ENCODE results near the gene PRR36. TPM values are rescaled to one million over a fixed set of nuclear protein-coding genes. Genes with fewer than 3 reads are reported as not detected.
A peak's percentile ranks its signal among the peaks of the same experiment; 100 is the strongest.
"Not testable (repeated sequence)": the region's sequence is repeated elsewhere in the genome, so short reads cannot be mapped to it uniquely, and the experiment has no call there.

The PRR36 gene
- total and polyA plus RNA-seq, 8 donors = 1.2 to 13.4 (median 9.9) TPM

GRCh38 chr19:7897292-7897691, 23.1 kb upstream of the PRR36 start:
- ATAC-seq = peak; percentile 15
- H3K27ac ChIP-seq = no peak overlapping the region
- no peak overlapping the region for H3K4me3 ChIP-seq
- DNase-seq = no peak
- intact Hi-C loops (cut with DNase I) = no loop called here
- peaks cover under 1 to 3% of the 10 kb centered on the region in 2 donors for H3K4me1 ChIP-seq
- peaks cover 0 to 34% of the 10 kb centered on the region in 2 donors for H3K27me3 ChIP-seq
- H3K9me3 ChIP-seq = no peaks in the 10 kb centered on the region
- TF ChIP-seq CTCF (IDR thresholded peaks at IDR 0.05) = no peak
- H3K36me3 ChIP-seq = no peaks in the 10 kb centered on the region

GRCh38 chr19:7895565-7895964, 21.4 kb upstream of the PRR36 start:
- Histone ChIP-seq H3K9me3 (no peaks in the 10 kb centered on the region), H3K4me3 (no peak overlapping the region), H3K36me3 (no peaks in the 10 kb centered on the region), H3K4me1 (no peaks in the 10 kb centered on the region), H3K27ac (no peak overlapping the region), H3K27me3 (peaks cover 0 to 34% of the 10 kb centered on the region in 2 donors)
- intact Hi-C loops (cut with DNase I) = no loop called here
- DNase-seq (no peak), ATAC-seq (no peak)
- no peak for TF ChIP-seq CTCF (IDR thresholded peaks at IDR 0.05)

GRCh38 chr19:7894612-7895309, 20.6 kb upstream of the PRR36 start:
- no peaks in the 10 kb centered on the region for H3K4me1 ChIP-seq
- intact Hi-C loops (cut with DNase I) = no loop called here
- H3K36me3 ChIP-seq = no peaks in the 10 kb centered on the region
- H3K27me3 ChIP-seq = peaks cover 0 to 37% of the 10 kb centered on the region in 2 donors
- peak in 3 of 4 donors; percentile 59 to 82 (median 79) for DNase-seq
- TF ChIP-seq CTCF (IDR thresholded peaks at IDR 0.05) = no peak
- ATAC-seq = peak; percentile 89
- no peak overlapping the region for H3K4me3 ChIP-seq
- no peak overlapping the region for H3K27ac ChIP-seq
- H3K9me3 ChIP-seq = no peaks in the 10 kb centered on the region

- H3K9me3 ChIP-seq; intact Hi-C loops (cut with DNase I); H3K4me1 ChIP-seq; H3K27ac ChIP-seq; DNase-seq; H3K36me3 ChIP-seq; H3K4me3 ChIP-seq; ATAC-seq: not testable (repeated sequence)
- H3K27me3 ChIP-seq = peaks cover 0 to 47% of the 10 kb centered on the region in 2 donors
Measured at GRCh38 chr19:7893362-7894101, 19.3 kb upstream of the PRR36 start.

GRCh38 chr19:7888826-7889217, 14.6 kb upstream of the PRR36 start:
- Histone ChIP-seq H3K27me3 (peaks cover 0 to 53% of the 10 kb centered on the region in 2 donors), H3K36me3 (no peaks in the 10 kb centered on the region), H3K4me3 (peak overlapping the region; percentile 42 to 43), H3K27ac (no peak overlapping the region), H3K4me1 (peaks cover 0 to 9% of the 10 kb centered on the region in 2 donors), H3K9me3 (no peaks in the 10 kb centered on the region)
- DNase-seq (no peak), ATAC-seq (peak; percentile 5)
- intact Hi-C loops (cut with DNase I) = no loop called here
- TF ChIP-seq CTCF (IDR thresholded peaks at IDR 0.05) = no peak
